Fibroblast of lung (primary cell): ENCODE measurements around the gene SYT12. TPM values are rescaled to one million over a fixed set of nuclear protein-coding genes. Genes with fewer than 3 reads are reported as not detected.

Source experiments
- DNase-seq, 2 donors: peaks; one replicate each; pipeline versions ENCODE4 v3.0.0 to v3.0.0-alpha.2; 2010; ENCODE audit warnings: low read depth in 2 of 2
- H2AFZ ChIP-seq: 2 replicates; pipeline ENCODE4 v1.5.1; 2012; ENCODE audit warnings: low read length, control low read depth, inconsistent platforms
- H3K27ac ChIP-seq: 2 replicates; pipeline ENCODE4 v1.5.1; 2011; ENCODE audit warnings: low read length, control low read depth; ENCODE audit not compliant: insufficient read depth
- H3K27me3 ChIP-seq: 2 replicates; pipeline ENCODE4 v1.5.1; 2011; ENCODE audit warnings: mild to moderate bottlenecking, low read length; ENCODE audit not compliant: control insufficient read depth, insufficient read depth
- H3K36me3 ChIP-seq: 2 replicates; pipeline ENCODE4 v1.5.1; 2011; ENCODE audit warnings: low read length; ENCODE audit not compliant: control insufficient read depth, insufficient read depth
- H3K4me1 ChIP-seq: 2 replicates; pipeline ENCODE4 v1.5.1; 2011; ENCODE audit warnings: low read length; ENCODE audit not compliant: control insufficient read depth, insufficient read depth; ENCODE audit errors: extremely low read depth
- H3K4me2 ChIP-seq: 2 replicates; pipeline ENCODE4 v1.5.1; 2011; ENCODE audit warnings: low read length, control low read depth; ENCODE audit not compliant: insufficient read depth; ENCODE audit errors: extremely low read depth
- H3K4me3 ChIP-seq, 4 experiments: fragments of 200-600 bp in 1 of 4; sonication (generic) in 1 of 4; replicated peaks in 1 of 4; 2 replicates each; pipeline ENCODE4 v1.5.1; 2011 to 2016; ENCODE audit warnings: low read length in 4 of 4, low read depth in 3 of 4, mild to moderate bottlenecking in 3 of 4, control low read depth in 2 of 4, inconsistent platforms in 1 of 4, mixed read lengths in 1 of 4; ENCODE audit not compliant: insufficient read depth in 1 of 4; ENCODE audit errors: control extremely low read depth in 1 of 4
- H3K79me2 ChIP-seq: 2 replicates; pipeline ENCODE4 v1.5.1; 2012; ENCODE audit warnings: mild to moderate bottlenecking, low read length, inconsistent platforms; ENCODE audit not compliant: control insufficient read depth, insufficient read depth
- H3K9ac ChIP-seq: 2 replicates; pipeline ENCODE4 v1.5.1; 2011; ENCODE audit warnings: mild to moderate bottlenecking, low read length, control low read depth; ENCODE audit not compliant: insufficient read depth
- H3K9me3 ChIP-seq: 2 replicates; pipeline ENCODE4 v1.5.1; 2012; ENCODE audit warnings: low read depth, low read length; ENCODE audit not compliant: control insufficient read depth, insufficient read depth
- H4K20me1 ChIP-seq: 2 replicates; pipeline ENCODE4 v1.5.1; 2011; ENCODE audit warnings: low read length; ENCODE audit not compliant: control insufficient read depth, insufficient read depth; ENCODE audit errors: extremely low read depth
- CTCF ChIP-seq, 2 donors: IDR thresholded peaks in 1 of 2; conservative IDR thresholded peaks in 1 of 2; 1 replicate in 1 of 2; 2 replicates in 1 of 2; pipeline ENCODE4 v1.5.1; 2011 to 2012; ENCODE audit warnings: low read length in 2 of 2, control low read depth in 1 of 2, inconsistent platforms in 1 of 2, low read depth in 1 of 2, mild to moderate bottlenecking in 1 of 2
- EZH2 ChIP-seq: IDR thresholded peaks from 2 replicates; pipeline ENCODE4 v1.5.1; 2012; ENCODE audit warnings: low read length, control low read depth, mild to moderate bottlenecking; ENCODE audit errors: missing control alignments
- polyA plus RNA-seq, 2 donors: library from polyadenylated mRNA; depleted of rRNA in 1 of 2; stranded (reverse) in 1 of 2; unstranded in 1 of 2; fragments of >200 nt; gene quantifications; 2 replicates each; pipeline ENCODE4 v1.2.1, GENCODE V29; 2011 to 2012; ENCODE audit warnings: missing spikeins in 1 of 2
- total RNA-seq: library from RNA; depleted of rRNA; stranded (reverse); fragments of >200 nt; gene quantifications from 2 replicates; pipeline ENCODE4 v1.2.1, GENCODE V29; 2014

Gene SYT12
- total and polyA plus RNA-seq, 2 donors (not counting 1 experiment from before 2014, with no cell fraction given): under 0.01 TPM; not detected in 1

GRCh38 chr11:67056267-67057204 is 33.6 kb downstream of the SYT12 start, which contains the start of gene RHOD:
TSS of gene RHOD (plus strand) at chr11:67056847. CDS start at chr11:67056903, 56 bp downstream.
- H3K4me3 ChIP-seq: peak within 1 kb of the TSS; percentile 13 to 66 (median 50)
- H3K4me2 ChIP-seq: peak within 1 kb of the TSS; percentile 79
- no peaks in the 10 kb centered on the region for H4K20me1 ChIP-seq
- H3K9me3 ChIP-seq: no peaks in the 10 kb centered on the region
- TF ChIP-seq EZH2: no peak
- TF ChIP-seq CTCF (conservative IDR thresholded peaks at IDR 0.05 in 1 of 2, IDR thresholded peaks at IDR 0.05 in 1 of 2; ENCODE audit: low read depth in 1 of 2, low read length in 2 of 2): no peak
- H3K27me3 ChIP-seq: peaks cover 3% of the 10 kb centered on the region
- peaks cover 7% of the 10 kb centered on the region for H3K4me1 ChIP-seq
- H3K27ac ChIP-seq: no peak within 1 kb of the TSS
- DNase-seq: peak in 1 of 2 donors; percentile 50
- no peaks in the 10 kb centered on the region for H3K36me3 ChIP-seq
- H2AFZ ChIP-seq: peak within 1 kb of the TSS; percentile 32
- peak within 1 kb of the TSS; percentile 10 for H3K9ac ChIP-seq
- no peaks in the 10 kb centered on the region for H3K79me2 ChIP-seq

- Histone ChIP-seq H3K27me3 (peaks cover 3% of the 10 kb centered on the region), H4K20me1 (no peaks in the 10 kb centered on the region), H3K27ac (no peak overlapping the region), H3K4me2 (peak overlapping the region; percentile 66), H3K9me3 (no peaks in the 10 kb centered on the region), H3K4me1 (peaks cover 7% of the 10 kb centered on the region), H3K36me3 (no peaks in the 10 kb centered on the region), H3K9ac (no peak overlapping the region), H3K79me2 (no peaks in the 10 kb centered on the region), H3K4me3 (peak overlapping the region; percentile 13 to 66 (median 50)), H2AFZ (peak overlapping the region; percentile 30)
- DNase-seq: peak in 1 of 2 donors; percentile 27
- TF ChIP-seq EZH2: no peak
- no peak for TF ChIP-seq CTCF (conservative IDR thresholded peaks at IDR 0.05 in 1 of 2, IDR thresholded peaks at IDR 0.05 in 1 of 2; ENCODE audit: low read depth in 1 of 2, low read length in 2 of 2)
These were observed 34.3 kb downstream of the SYT12 start for GRCh38 chr11:67057205-67057672.

- H3K9me3 ChIP-seq: no peaks in the 10 kb centered on the region
- peaks cover 7% of the 10 kb centered on the region for H3K4me1 ChIP-seq
- no peak overlapping the region for H3K4me2 ChIP-seq
- no peak for TF ChIP-seq EZH2
- TF ChIP-seq CTCF (conservative IDR thresholded peaks at IDR 0.05 in 1 of 2, IDR thresholded peaks at IDR 0.05 in 1 of 2; ENCODE audit: low read depth in 1 of 2, low read length in 2 of 2): no peak
- H3K27me3 ChIP-seq: no peaks in the 10 kb centered on the region
- H4K20me1 ChIP-seq: no peaks in the 10 kb centered on the region
- H3K27ac ChIP-seq: no peak overlapping the region
- H3K79me2 ChIP-seq: no peaks in the 10 kb centered on the region
- no peak overlapping the region for H3K9ac ChIP-seq
- no peak for DNase-seq
- H3K4me3 ChIP-seq: no peak overlapping the region
- H2AFZ ChIP-seq: no peak overlapping the region
- H3K36me3 ChIP-seq: no peaks in the 10 kb centered on the region
These were observed 35.6 kb downstream of the SYT12 start for GRCh38 chr11:67058506-67058905.
